ENCODE measurements around the gene ARHGEF35. TPM values are rescaled to one million over a fixed set of nuclear protein-coding genes. Genes with fewer than 3 reads are reported as not detected.
"Not testable (repeated sequence)": the region's sequence is repeated elsewhere in the genome, so short reads cannot be mapped to it uniquely, and the experiment has no call there.

ARHGEF35 gene
- total and polyA plus RNA-seq, 2 donors, result 1.3 to 8.3 TPM

DNA sequence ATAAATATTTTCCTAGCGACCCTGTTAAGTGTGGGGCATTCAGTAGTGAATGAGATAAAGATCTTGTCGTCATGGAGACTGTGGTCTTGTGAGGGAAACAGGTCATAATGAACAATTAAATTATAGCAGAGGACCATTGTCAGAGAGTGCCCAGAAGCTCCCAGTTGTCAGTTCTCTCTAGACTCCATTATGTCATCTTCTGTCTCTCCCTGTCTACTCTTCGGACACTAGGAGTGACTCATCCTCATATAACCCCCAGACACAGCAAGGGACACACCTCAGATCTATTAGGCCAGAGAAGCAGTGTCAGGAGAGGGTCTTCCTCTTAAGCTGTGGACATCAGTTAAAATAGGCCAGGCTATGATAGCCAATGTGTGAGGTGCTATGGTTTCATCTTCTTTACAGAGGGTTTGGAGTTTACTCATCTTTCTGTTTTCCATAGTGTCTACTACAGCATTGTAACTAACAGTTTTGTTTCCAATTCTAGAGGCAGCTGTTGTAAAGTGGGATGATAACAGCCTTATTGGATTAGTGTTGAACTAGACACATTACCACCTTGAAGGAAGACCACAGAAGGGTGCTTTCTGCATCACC is 7.0 kb downstream of the ARHGEF35 start:
- not testable (repeated sequence) for H3K4me1 ChIP-seq (ENCODE audit: control insufficient read depth in 2 of 2, insufficient read depth in 2 of 2, low read length in 2 of 2); DNase-seq (ENCODE audit: low read depth in 6 of 9, low spot score in 9 of 9); H3K4me3 ChIP-seq (ENCODE audit: low read length in 2 of 2); H3K27me3 ChIP-seq (ENCODE audit: control insufficient read depth in 2 of 2, insufficient read depth in 1 of 2, low read length in 1 of 2); H3K36me3 ChIP-seq (ENCODE audit: control insufficient read depth in 2 of 2, insufficient read depth in 2 of 2, low read length in 1 of 2); H3K27ac ChIP-seq (ENCODE audit: low read depth in 1 of 2, low read length in 1 of 2); H3K9me3 ChIP-seq (ENCODE audit: control insufficient read depth in 2 of 2, insufficient read depth in 1 of 2, low read length in 1 of 2)
- no CpG with 5 or more reads among the region's 3 CpGs for WGBS

DNA sequence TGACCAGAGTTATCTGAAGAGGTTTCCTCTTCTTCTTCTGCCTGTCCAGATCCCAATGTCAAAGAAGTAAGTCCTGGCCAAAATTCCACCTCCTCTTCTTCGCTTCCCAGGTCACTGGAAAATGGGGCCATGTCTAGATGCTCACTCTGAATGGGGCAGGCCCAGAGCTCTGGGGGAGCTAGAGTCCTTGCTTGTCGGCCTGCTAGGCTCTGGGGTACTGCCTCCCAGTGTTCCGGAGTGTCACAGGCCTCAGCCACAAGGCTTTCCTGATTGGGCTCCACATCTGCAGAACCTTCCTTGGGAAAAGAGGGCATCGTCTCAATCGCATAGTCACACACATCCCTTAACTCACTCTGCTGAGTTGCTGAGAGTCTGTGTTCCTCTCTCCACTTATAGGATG is 7.8 kb downstream of the ARHGEF35 start:
- not testable (repeated sequence) for H3K4me1 ChIP-seq (ENCODE audit: control insufficient read depth in 2 of 2, insufficient read depth in 2 of 2, low read length in 2 of 2); H3K9me3 ChIP-seq (ENCODE audit: control insufficient read depth in 2 of 2, insufficient read depth in 1 of 2, low read length in 1 of 2); DNase-seq (ENCODE audit: low read depth in 6 of 9, low spot score in 9 of 9); H3K27me3 ChIP-seq (ENCODE audit: control insufficient read depth in 2 of 2, insufficient read depth in 1 of 2, low read length in 1 of 2); H3K36me3 ChIP-seq (ENCODE audit: control insufficient read depth in 2 of 2, insufficient read depth in 2 of 2, low read length in 1 of 2); H3K4me3 ChIP-seq (ENCODE audit: low read length in 2 of 2); H3K27ac ChIP-seq (ENCODE audit: low read depth in 1 of 2, low read length in 1 of 2)
- no CpG with 5 or more reads among the region's 5 CpGs for WGBS

DNA sequence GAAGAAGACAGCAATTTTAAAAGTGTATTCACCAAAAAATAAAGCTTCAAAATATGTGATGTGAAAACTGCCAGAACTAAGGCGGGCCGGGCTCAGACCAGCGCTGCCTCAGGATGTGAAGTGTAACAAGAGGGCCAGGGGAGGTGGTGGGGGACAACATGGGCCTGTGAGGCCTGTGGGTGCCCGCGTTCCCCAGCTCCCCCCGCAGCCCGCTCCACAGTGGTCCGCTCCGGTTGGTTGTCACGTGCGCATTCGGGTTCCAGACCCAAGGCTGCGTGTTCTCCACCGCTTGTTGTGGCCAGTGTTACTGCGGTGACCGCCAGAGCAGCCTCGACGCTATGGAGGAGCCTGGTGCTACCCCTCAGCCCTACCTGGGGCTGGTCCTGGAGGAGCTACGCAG is 12.5 kb downstream of the ARHGEF35 start, which contains the start of gene CTAGE4:
Gene CTAGE4 (plus strand): TSS at position 301 of the 400 bp plus-strand sequence. CDS start 38 bp downstream, at position 339.
- H3K27me3 ChIP-seq (ENCODE audit: control insufficient read depth in 2 of 2, insufficient read depth in 1 of 2, low read length in 1 of 2); H3K27ac ChIP-seq (ENCODE audit: low read depth in 1 of 2, low read length in 1 of 2); H3K36me3 ChIP-seq (ENCODE audit: control insufficient read depth in 2 of 2, insufficient read depth in 2 of 2, low read length in 1 of 2); H3K4me1 ChIP-seq (ENCODE audit: control insufficient read depth in 2 of 2, insufficient read depth in 2 of 2, low read length in 2 of 2); H3K9me3 ChIP-seq (ENCODE audit: control insufficient read depth in 2 of 2, insufficient read depth in 1 of 2, low read length in 1 of 2); H3K4me3 ChIP-seq (ENCODE audit: low read length in 2 of 2); DNase-seq (ENCODE audit: low read depth in 6 of 9, low spot score in 9 of 9): not testable (repeated sequence)
- WGBS, result no CpG with 5 or more reads among the region's 19 CpGs

DNA sequence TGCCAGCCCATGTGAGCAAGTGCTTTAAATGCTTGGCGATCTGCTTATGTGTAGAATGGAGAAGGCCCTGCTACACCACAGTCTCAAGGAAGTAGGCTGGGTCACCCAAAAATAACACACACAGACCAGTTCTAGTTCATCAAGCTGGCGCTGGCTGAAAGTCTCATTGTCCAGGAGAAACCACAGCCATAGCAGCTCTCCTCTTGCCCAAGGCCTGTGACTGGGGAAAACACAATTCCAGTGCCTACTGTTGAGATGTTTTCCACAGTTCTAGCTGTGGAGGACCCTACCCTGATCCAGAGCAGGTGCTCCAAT is 16.5 kb downstream of the ARHGEF35 start:
- 77% methylated on average over 1 of the region's 2 CpGs for WGBS
- not testable (repeated sequence) for H3K27me3 ChIP-seq (ENCODE audit: control insufficient read depth in 2 of 2, insufficient read depth in 1 of 2, low read length in 1 of 2); H3K27ac ChIP-seq (ENCODE audit: low read depth in 1 of 2, low read length in 1 of 2); H3K9me3 ChIP-seq (ENCODE audit: control insufficient read depth in 2 of 2, insufficient read depth in 1 of 2, low read length in 1 of 2); DNase-seq (ENCODE audit: low read depth in 6 of 9, low spot score in 9 of 9); H3K36me3 ChIP-seq (ENCODE audit: control insufficient read depth in 2 of 2, insufficient read depth in 2 of 2, low read length in 1 of 2); H3K4me3 ChIP-seq (ENCODE audit: low read length in 2 of 2); H3K4me1 ChIP-seq (ENCODE audit: control insufficient read depth in 2 of 2, insufficient read depth in 2 of 2, low read length in 2 of 2)

DNA sequence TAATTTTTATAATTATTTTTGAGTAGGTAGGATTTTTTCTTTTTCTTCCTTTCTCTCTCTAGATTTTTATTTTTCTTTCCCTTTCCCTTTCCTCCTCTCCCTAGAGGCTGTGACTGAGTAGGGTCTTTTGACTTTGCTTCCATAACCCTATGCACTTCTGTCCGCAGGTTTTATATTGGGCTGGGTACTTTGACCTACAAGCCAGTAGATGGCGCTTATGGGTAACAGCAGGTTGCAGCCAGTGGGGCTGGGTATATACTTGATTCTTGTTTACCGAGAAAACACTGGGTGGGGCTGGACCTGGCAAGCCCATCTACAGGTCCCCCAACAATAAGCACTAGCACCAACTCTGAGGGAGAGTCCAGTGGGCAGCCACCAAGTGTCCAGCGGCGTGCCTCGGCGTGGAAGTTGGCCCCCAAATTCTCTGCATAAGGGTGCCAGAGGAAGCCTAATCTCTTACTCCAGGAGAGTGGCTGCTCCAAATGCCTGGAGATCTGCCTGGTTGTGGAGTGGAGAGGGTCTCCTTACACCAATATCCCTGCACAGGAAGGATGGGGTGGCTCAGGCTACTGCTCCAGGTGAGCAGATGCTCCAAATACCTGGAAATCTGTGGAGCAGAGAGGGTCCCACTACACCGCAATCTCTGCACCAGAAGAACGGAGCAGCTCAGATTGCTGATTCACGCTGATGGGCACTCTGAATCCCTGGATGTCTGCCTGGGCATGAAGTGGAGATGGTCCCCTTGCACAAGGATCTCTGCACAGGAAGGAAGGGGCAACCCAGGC is 17.1 kb downstream of the ARHGEF35 start:
- H3K27ac ChIP-seq (ENCODE audit: low read depth in 1 of 2, low read length in 1 of 2); H3K4me1 ChIP-seq (ENCODE audit: control insufficient read depth in 2 of 2, insufficient read depth in 2 of 2, low read length in 2 of 2); H3K27me3 ChIP-seq (ENCODE audit: control insufficient read depth in 2 of 2, insufficient read depth in 1 of 2, low read length in 1 of 2); H3K36me3 ChIP-seq (ENCODE audit: control insufficient read depth in 2 of 2, insufficient read depth in 2 of 2, low read length in 1 of 2); H3K9me3 ChIP-seq (ENCODE audit: control insufficient read depth in 2 of 2, insufficient read depth in 1 of 2, low read length in 1 of 2); H3K4me3 ChIP-seq (ENCODE audit: low read length in 2 of 2): not testable (repeated sequence)
- DNase-seq (ENCODE audit: low read depth in 6 of 9, low spot score in 9 of 9), result peak in 5 of 9 donors; percentile 2 to 33 (median 23)
- WGBS, result 58% methylated on average over 10 of the region's 10 CpGs

DNA sequence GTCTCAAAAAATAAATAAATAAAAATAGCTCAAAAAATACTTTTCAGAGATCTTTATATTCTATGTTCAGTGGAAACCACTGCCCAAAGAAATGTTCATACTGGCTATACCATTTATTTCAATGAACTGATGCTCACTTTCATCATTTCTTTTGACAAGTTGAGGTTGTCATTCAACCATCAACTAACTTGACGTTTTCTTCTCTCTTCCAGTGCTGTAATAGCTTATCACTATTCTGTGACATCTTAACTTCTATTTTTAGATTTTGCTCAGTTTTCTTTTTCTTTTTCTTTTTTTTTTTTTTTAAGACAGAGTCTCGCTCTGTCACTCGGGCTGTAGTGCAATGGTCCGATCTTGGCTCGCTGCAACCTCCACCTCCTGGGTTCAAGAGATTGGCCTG is 21.0 kb downstream of the ARHGEF35 start:
- H3K36me3 ChIP-seq (ENCODE audit: control insufficient read depth in 2 of 2, insufficient read depth in 2 of 2, low read length in 1 of 2), result no peaks in the 10 kb centered on the region
- H3K27ac ChIP-seq (ENCODE audit: low read depth in 1 of 2, low read length in 1 of 2), result no peak overlapping the region
- no peak overlapping the region for H3K4me3 ChIP-seq (ENCODE audit: low read length in 2 of 2)
- no peaks in the 10 kb centered on the region for H3K4me1 ChIP-seq (ENCODE audit: control insufficient read depth in 2 of 2, insufficient read depth in 2 of 2, low read length in 2 of 2)
- H3K9me3 ChIP-seq (ENCODE audit: control insufficient read depth in 2 of 2, insufficient read depth in 1 of 2, low read length in 1 of 2), result no peaks in the 10 kb centered on the region
- WGBS, result 96% methylated on average over 5 of the region's 5 CpGs
- no peak for DNase-seq (ENCODE audit: low read depth in 6 of 9, low spot score in 9 of 9)
- no peaks in the 10 kb centered on the region for H3K27me3 ChIP-seq (ENCODE audit: control insufficient read depth in 2 of 2, insufficient read depth in 1 of 2, low read length in 1 of 2)

DNA sequence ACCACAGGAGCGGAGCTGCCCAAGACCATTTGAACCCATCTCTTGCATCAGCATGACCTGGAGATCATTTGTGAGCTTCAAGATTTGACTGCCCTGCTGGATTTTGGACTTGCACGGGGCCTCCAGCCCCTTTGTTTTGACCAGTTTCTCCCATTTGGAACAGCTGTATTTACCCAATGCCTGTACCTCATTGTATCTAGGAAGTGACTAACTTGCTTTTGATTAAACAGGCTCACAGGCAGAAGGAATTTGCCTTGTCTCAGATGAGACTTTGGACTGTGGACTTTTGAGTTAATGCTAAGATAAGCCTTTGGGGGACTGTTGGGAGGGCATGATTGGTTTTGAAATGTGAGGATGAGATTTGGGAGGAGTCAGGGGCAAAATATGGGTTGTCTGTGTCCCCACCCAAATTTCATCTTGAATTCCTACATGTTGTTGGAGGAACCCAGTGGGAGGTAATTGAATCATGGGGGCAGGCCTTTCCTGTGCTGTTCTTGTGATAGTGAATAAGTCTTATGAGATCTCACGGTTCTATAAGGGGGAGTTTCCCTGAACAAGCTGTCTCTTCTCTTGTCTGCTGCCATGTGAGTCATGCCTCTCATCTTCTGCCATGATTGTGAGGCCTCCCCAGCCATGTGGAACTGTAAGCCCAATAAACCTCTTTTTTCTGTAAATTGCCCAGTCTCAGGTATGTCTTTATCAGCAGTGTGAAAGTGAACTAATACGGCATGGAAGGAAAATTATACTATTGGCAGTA is 23.9 kb downstream of the ARHGEF35 start:
- H3K27me3 ChIP-seq (ENCODE audit: control insufficient read depth in 2 of 2, insufficient read depth in 1 of 2, low read length in 1 of 2); H3K36me3 ChIP-seq (ENCODE audit: control insufficient read depth in 2 of 2, insufficient read depth in 2 of 2, low read length in 1 of 2); DNase-seq (ENCODE audit: low read depth in 6 of 9, low spot score in 9 of 9); H3K27ac ChIP-seq (ENCODE audit: low read depth in 1 of 2, low read length in 1 of 2); H3K9me3 ChIP-seq (ENCODE audit: control insufficient read depth in 2 of 2, insufficient read depth in 1 of 2, low read length in 1 of 2); H3K4me1 ChIP-seq (ENCODE audit: control insufficient read depth in 2 of 2, insufficient read depth in 2 of 2, low read length in 2 of 2); H3K4me3 ChIP-seq (ENCODE audit: low read length in 2 of 2): not testable (repeated sequence)
- WGBS, result 97% methylated on average over 4 of the region's 4 CpGs

DNA sequence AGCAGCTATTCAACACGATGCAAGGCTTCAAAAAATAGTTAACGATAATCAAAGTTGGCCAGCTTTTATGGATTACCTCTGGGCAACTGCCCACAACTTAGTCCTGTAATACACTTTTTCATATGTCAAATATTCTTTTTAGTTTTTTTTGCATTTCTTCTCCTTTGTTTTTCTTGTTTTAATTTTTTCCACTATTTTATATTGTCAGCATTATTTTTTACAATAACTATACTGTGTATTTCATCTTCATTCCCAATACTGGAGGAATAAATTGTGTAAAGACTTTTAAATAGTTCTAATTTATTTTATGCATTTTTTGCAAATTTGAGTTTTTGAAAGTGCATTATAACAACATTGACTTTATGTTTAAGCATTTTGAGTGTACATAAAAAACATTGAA is 30.8 kb downstream of the ARHGEF35 start:
- Histone ChIP-seq H3K9me3 (ENCODE audit: control insufficient read depth in 2 of 2, insufficient read depth in 1 of 2, low read length in 1 of 2) (no peaks in the 10 kb centered on the region), H3K4me3 (ENCODE audit: low read length in 2 of 2) (no peak overlapping the region), H3K27ac (ENCODE audit: low read depth in 1 of 2, low read length in 1 of 2) (no peak overlapping the region), H3K36me3 (ENCODE audit: control insufficient read depth in 2 of 2, insufficient read depth in 2 of 2, low read length in 1 of 2) (no peaks in the 10 kb centered on the region), H3K4me1 (ENCODE audit: control insufficient read depth in 2 of 2, insufficient read depth in 2 of 2, low read length in 2 of 2) (no peaks in the 10 kb centered on the region), H3K27me3 (ENCODE audit: control insufficient read depth in 2 of 2, insufficient read depth in 1 of 2, low read length in 1 of 2) (no peaks in the 10 kb centered on the region)
- WGBS, result 91% methylated on average over 2 of the region's 2 CpGs
- DNase-seq (ENCODE audit: low read depth in 6 of 9, low spot score in 9 of 9), result no peak

DNA sequence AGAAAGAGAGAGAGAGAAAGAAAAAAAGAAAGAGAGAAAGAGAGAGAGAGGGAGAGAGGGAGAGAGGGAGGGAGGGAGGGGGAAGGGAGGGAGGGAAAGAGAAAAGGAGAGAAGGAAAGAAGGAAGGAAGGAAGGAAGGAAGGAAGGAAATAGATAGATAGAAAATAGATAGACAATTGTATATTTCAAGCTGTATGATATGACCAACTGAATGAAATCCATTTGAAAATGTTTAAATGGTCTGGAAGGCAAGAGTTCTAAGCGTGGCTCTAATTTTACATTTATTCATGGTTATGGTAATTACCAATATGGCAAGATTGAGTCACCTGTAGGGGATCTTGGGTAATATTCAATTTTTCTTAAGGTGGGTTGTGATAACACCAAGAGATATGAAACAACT is 36.8 kb downstream of the ARHGEF35 start:
- Histone ChIP-seq H3K36me3 (ENCODE audit: control insufficient read depth in 2 of 2, insufficient read depth in 2 of 2, low read length in 1 of 2) (no peaks in the 10 kb centered on the region), H3K27me3 (ENCODE audit: control insufficient read depth in 2 of 2, insufficient read depth in 1 of 2, low read length in 1 of 2) (no peaks in the 10 kb centered on the region), H3K4me3 (ENCODE audit: low read length in 2 of 2) (no peak overlapping the region), H3K9me3 (ENCODE audit: control insufficient read depth in 2 of 2, insufficient read depth in 1 of 2, low read length in 1 of 2) (no peaks in the 10 kb centered on the region), H3K27ac (ENCODE audit: low read depth in 1 of 2, low read length in 1 of 2) (no peak overlapping the region), H3K4me1 (ENCODE audit: control insufficient read depth in 2 of 2, insufficient read depth in 2 of 2, low read length in 2 of 2) (no peaks in the 10 kb centered on the region)
- DNase-seq (ENCODE audit: low read depth in 6 of 9, low spot score in 9 of 9), result no peak
- WGBS, result 93% methylated on average over 1 of the region's 1 CpG
